ENCODE data around the gene SDC1.

DNA sequence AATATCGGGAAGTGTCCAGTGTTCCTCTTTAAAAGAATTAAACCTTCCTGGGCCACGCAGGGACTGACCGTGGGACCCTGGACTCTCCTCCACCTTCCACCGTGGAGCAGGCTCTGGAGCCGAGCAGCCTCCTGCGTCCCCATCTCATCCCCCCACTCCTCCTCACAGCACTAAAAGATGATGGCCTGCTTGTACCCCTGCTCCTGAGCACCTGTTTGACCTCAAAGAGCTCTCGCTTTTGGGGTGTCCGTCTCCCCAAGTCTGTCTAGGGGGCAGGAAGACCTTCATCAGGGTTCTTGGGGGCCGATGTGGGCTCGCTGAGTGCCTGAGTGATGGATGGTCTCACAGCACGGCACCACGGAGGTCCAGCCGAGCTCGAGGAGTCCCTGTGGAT lies 1.2 kb upstream of the SDC1 start:
- TF ChIP-seq, protein P1, sequence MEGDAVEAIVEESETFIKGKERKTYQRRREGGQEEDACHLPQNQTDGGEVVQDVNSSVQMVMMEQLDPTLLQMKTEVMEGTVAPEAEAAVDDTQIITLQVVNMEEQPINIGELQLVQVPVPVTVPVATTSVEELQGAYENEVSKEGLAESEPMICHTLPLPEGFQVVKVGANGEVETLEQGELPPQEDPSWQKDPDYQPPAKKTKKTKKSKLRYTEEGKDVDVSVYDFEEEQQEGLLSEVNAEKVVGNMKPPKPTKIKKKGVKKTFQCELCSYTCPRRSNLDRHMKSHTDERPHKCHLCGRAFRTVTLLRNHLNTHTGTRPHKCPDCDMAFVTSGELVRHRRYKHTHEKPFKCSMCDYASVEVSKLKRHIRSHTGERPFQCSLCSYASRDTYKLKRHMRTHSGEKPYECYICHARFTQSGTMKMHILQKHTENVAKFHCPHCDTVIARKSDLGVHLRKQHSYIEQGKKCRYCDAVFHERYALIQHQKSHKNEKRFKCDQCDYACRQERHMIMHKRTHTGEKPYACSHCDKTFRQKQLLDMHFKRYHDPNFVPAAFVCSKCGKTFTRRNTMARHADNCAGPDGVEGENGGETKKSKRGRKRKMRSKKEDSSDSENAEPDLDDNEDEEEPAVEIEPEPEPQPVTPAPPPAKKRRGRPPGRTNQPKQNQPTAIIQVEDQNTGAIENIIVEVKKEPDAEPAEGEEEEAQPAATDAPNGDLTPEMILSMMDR (conservative IDR thresholded peaks at IDR 0.05): no peak
- TF ChIP-seq ZFX (IDR thresholded peaks at IDR 0.05): no peak

Measured in C4-2B (cell line).